Stimulated activated naive CD8-positive, alpha-beta T cell treated with anti-CD3 and anti-CD28 coated beads, Interleukin-15, amount 100 ng/mL, for 72 hours (primary cell): ENCODE data around the gene PDE4D.

ENCODE experiments used
- ATAC-seq: fragments of 150-1000 bp; cut with Tn5 transposase; 2 replicates; pipeline ENCODE4 v1.10.0; 2021; ENCODE audit warnings: mild to moderate bottlenecking, moderate library complexity
- DNase-seq, 2 donors: peaks; one replicate each; pipeline ENCODE4 v3.0.0; 2021 to 2022
- H3K27ac Mint-ChIP-seq, 2 donors: one replicate each; pipeline ENCODE4 v1.8.0; 2022; ENCODE audit warnings: mild to moderate bottlenecking in 2 of 2, mixed read lengths in 2 of 2, moderate library complexity in 2 of 2
- H3K27me3 Mint-ChIP-seq: one replicate; pipeline ENCODE4 v1.8.0; 2022; ENCODE audit warnings: mixed read lengths
- H3K4me1 Mint-ChIP-seq: one replicate; pipeline ENCODE4 v1.8.0; 2022; ENCODE audit warnings: mild to moderate bottlenecking, mixed read lengths
- H3K4me3 Mint-ChIP-seq, 2 donors: one replicate each; pipeline ENCODE4 v1.8.0; 2022; ENCODE audit warnings: mild to moderate bottlenecking in 2 of 2, mixed read lengths in 2 of 2, moderate library complexity in 1 of 2
- H3K9me3 Mint-ChIP-seq, 2 donors: one replicate each; pipeline ENCODE4 v1.8.0; 2022; ENCODE audit warnings: mixed read lengths in 2 of 2

The PDE4D gene

DNA sequence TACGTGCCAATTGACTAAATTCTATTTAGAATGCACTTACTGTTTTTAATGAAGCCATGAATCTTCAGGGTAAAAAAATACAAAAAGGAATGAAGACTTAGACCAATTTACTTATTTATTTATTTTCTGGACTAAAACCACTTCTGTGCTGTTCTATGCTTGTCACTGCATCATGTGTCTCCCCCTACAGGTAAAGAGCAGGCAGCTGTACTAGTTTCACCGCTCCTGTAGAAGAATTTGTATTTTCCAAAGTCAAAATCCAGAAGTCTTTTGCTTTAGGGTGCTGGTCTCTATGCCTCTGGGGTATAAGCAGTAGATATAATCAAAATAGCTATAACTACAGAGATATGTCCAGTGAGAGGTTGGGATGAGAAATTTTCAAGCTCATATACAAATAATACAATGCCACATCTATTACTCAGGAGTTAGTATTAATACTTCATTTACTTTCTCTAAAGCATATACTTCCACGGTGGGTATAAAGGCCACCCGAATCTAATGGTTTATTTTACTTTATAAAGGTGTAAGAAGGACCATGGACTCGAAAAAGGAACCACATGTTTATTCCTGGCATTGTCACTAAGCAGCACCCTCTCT is 719.2 kb downstream of the PDE4D start:
- H3K9me3 Mint-ChIP-seq = peaks cover 0 to 8% of the 10 kb centered on the region in 2 donors
- no peak overlapping the region for H3K4me3 Mint-ChIP-seq
- peak in 1 of 2 donors; percentile 42 for DNase-seq
- no peaks in the 10 kb centered on the region for H3K27me3 Mint-ChIP-seq
- H3K27ac Mint-ChIP-seq = no peak overlapping the region
- peak; percentile 82 for ATAC-seq
- H3K4me1 Mint-ChIP-seq = peaks cover 20% of the 10 kb centered on the region

DNA sequence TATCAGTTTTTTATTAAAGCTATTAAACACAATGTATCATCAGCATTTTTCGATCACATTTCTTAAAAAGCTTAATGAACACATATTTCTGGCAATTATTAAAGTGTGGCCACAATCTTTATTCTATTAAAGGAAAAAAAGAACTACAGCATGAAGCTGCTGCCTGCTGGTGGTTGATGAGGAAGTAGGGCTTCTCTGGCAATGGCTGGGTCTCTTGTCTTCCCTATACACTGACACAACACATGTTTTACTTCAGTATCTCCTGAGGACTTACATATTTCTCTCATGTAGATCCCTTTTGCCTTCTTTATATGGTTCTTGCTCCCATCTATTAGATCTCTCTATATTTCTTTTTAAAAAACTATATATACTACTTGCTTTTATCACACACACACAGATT is 719.9 kb downstream of the PDE4D start:
- H3K27ac Mint-ChIP-seq = no peak overlapping the region
- peaks cover 20% of the 10 kb centered on the region for H3K4me1 Mint-ChIP-seq
- H3K4me3 Mint-ChIP-seq = no peak overlapping the region
- H3K9me3 Mint-ChIP-seq = peaks cover 0 to 8% of the 10 kb centered on the region in 2 donors
- DNase-seq = no peak
- ATAC-seq = no peak
- H3K27me3 Mint-ChIP-seq = no peaks in the 10 kb centered on the region

DNA sequence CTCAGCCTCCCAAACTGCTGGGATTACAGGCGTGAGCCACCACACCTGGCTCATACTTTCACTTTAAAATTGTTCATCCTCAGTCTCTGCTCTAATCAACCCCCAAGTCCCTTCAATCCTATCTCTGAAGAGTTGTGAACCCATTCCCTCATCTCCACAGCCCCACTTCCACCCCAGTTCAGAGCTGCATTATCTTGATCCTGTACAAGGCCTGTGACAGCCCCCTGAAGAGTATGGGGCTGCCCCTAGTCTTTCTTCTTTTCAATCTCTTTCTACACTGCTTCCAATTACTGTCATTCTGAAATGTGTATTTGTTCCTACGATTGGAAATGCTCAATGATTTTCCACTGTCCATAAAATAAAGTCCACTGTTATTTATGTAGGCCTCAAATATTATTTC is 722.4 kb downstream of the PDE4D start:
- peak; percentile 63 for ATAC-seq

DNA sequence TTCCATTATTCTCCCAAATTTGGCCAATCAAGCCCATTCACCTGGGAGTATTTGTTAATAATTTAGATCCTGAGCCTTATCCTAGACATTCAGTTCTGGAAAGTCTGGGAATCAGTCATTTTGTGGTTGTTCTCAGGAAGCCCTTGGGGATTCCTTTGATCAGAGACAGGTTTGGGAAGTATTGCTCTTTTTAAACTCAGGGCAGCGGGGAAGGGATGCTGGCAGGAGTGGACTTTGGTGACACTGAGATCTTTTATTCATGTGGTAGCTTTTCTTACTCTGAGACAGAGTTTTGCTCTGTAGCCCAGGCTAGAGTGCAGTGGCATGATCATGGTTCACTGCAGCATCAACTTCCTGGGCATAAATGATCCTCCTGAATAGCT is 723.8 kb downstream of the PDE4D start:
- peaks cover 0 to 8% of the 10 kb centered on the region in 2 donors for H3K9me3 Mint-ChIP-seq
- DNase-seq (no peak), ATAC-seq (no peak)
- H3K27ac Mint-ChIP-seq = no peak overlapping the region
- no peaks in the 10 kb centered on the region for H3K27me3 Mint-ChIP-seq
- H3K4me3 Mint-ChIP-seq = no peak overlapping the region
- peaks cover 20% of the 10 kb centered on the region for H3K4me1 Mint-ChIP-seq

More for the DNA sequence above, 722.4 kb downstream of the PDE4D start:
- no peak overlapping the region for H3K27ac Mint-ChIP-seq
- H3K9me3 Mint-ChIP-seq = peaks cover 0 to 8% of the 10 kb centered on the region in 2 donors
- DNase-seq = no peak
- H3K4me1 Mint-ChIP-seq = peaks cover 14% of the 10 kb centered on the region
- H3K27me3 Mint-ChIP-seq = no peaks in the 10 kb centered on the region
- H3K4me3 Mint-ChIP-seq = no peak overlapping the region

DNA sequence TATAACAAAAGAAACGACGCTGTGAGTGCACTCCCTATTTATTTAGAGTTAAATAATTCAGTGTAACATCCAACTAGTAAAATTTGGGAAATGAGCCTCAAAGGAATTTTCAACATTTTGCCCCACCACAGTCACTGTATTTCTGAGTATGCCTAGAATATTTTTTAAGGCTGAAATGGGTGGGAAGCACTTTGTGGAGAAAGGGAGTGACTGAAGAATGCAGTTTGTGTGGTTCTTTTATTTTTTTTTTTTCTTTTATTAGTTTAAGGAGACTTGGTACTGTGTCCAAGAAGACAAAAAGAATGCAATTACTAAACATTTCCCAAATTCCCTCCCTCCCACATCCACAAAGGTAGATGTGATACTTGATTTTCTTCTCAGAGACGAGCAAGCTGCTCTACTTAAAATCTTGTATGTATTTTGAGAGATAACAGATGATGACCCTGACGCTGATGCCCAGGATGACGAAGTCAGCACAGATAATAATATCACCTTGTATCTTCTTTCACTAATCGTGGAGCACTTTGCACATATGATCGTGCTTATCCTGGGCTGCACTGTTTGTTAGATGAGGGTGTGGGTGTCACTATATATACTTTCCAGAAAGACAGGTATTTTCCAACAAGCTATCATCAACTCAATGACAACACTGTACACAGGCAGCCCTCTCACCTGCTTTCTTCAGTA is 724.3 kb downstream of the PDE4D start:
- no peak for ATAC-seq

DNA sequence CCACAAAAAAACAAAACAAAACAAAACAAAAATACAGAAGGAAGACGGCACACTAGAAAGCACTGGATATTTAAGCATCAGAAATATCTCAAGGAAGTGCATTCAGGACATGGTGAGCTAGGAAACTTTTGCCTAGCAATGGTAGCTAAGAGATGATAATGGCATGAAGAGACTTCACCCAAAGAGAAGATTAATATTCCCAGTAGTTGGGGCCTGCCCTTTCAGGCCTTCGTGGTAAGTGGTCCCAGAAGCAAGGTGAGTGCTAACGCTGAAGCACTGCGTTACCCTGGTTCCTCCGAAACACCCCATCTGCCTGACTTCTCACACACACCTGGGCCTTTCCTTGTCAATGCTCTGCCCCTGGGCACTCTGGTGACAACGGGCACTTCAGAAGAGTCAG is 725.5 kb downstream of the PDE4D start:
- DNase-seq = no peak
- Mint-ChIP-seq H3K4me1 (peaks cover 20% of the 10 kb centered on the region), H3K27ac (no peak overlapping the region), H3K4me3 (no peak overlapping the region), H3K27me3 (no peaks in the 10 kb centered on the region), H3K9me3 (peaks cover 0 to 8% of the 10 kb centered on the region in 2 donors)
- no peak for ATAC-seq

More for the DNA sequence above, 724.3 kb downstream of the PDE4D start:
- H3K4me3 Mint-ChIP-seq = no peak overlapping the region
- H3K27me3 Mint-ChIP-seq = no peaks in the 10 kb centered on the region
- no peak for DNase-seq
- peaks cover 20% of the 10 kb centered on the region for H3K4me1 Mint-ChIP-seq
- no peak overlapping the region for H3K27ac Mint-ChIP-seq
- H3K9me3 Mint-ChIP-seq = peaks cover 0 to 8% of the 10 kb centered on the region in 2 donors

DNA sequence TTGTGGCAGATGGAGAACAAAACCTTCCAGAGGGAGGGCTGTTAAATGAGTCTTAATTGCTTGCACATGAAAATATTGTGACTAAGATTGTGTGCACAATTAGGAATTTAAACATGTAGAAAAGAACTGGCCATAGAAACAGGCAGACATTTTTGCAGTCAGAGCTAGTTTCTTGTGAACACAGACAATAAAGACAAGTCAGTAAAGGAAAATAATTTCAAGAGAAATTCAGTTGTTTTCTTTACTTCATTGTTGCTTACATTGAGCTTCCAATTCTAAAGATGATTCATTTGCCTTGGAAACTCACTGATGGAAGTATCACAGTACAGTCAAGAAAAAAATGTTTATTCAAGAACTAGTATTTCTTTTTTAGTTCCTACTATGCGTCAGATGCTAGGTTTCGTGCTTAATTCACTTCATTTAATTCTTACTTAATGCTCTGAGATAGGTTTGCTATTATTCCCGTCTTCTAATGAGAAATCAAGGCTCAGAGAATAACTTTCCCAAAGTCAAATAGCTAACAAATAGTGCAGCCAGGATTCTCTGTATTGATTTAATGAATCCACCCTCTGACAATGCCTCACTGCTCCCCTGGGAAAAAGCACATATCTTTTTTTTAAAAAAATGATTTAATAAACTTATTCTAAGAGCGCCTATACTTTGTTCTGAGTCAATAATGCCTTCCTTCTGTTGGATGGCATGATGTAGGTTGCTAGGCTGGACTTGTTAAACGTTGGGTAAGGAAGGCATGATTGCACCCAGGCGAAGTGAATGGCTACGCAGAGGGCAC is 729.3 kb downstream of the PDE4D start:
- Mint-ChIP-seq H3K9me3 (no peaks in the 10 kb centered on the region), H3K4me3 (no peak overlapping the region), H3K27ac (no peak overlapping the region), H3K27me3 (no peaks in the 10 kb centered on the region), H3K4me1 (peaks cover 28% of the 10 kb centered on the region)
- ATAC-seq = no peak
- DNase-seq = no peak

DNA sequence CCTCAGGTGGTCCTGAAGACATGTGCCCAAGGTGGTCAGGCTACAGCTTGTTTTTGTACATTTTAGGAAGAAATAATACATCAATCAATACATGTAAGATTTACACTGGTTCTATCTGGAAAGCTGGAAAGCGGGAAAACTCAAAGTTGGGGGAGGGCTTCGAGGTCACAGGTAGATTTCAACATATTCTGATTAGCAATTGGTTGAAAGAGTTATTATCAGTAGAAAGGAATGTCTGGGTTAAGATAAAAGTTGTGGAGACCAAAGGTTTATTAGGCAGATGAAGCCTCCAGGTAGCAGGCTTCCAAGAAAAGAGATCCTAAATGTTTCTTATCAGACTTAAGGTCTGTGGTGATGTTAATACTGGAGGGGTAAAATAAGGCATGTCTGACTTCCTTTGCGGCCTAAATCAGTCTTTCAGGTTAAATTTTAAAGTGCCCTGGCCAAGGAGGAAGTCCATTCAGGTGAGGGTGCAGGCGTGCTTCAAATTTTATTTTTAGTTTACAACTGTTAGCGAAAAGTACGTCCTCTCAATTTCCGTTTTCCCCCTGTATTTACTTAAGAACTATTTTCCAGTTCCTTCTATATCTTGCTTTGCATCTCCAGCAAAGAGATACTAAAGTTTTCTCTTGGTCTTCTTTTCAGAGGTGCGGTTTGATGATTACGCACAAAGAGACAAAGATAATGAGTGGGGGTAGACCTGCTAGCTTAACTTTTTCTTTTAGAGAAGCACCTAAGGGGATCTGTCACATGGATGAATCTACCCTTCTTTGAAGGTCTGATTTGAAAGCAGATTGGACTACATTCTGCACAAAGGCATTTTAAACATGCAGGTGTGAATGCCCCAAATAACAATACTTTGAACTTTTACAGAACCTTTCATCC is 732.1 kb downstream of the PDE4D start:
- H3K27ac Mint-ChIP-seq = peak overlapping the region in 1 of 2 donors; percentile 75
- ATAC-seq = no peak
- H3K4me3 Mint-ChIP-seq = peak overlapping the region in 1 of 2 donors; percentile 31
- no peaks in the 10 kb centered on the region for H3K9me3 Mint-ChIP-seq
- H3K27me3 Mint-ChIP-seq = no peaks in the 10 kb centered on the region
- DNase-seq = no peak
- H3K4me1 Mint-ChIP-seq = peaks cover 21% of the 10 kb centered on the region

DNA sequence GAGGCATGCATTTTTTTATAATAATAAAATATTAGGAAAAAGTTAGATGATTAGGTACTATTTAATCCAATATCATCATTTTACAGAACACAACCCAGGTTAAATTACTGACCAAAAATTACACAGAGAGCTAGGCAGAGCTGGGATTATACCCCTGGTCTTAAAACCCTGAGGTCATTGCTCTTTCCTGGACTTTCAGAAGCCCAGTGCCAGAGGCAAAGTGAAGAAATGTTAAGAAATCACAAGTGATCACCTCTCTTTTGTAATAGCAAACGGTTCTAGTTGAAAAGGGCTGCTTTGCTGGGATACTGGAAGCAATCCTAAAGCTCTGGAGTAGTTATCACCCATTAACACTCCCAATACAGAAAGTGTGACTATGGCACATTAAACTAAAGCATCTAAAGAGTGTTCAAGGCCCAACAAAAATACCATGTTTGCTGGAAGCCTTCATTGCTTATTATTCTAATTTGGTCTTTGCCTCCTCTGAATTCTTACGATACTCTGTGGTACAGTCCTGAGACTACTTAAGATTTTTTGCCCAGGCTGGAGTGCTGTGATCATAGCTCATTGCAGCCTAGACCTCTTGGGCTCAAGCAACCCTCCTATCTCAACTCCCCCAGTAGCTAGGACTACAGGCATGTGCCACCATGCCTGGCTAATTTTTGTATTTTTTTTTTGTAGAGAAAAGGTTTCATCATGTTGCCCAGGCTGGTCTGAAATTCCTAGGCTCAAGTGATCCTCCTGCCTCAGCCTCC is 734.7 kb downstream of the PDE4D start:
- no peak for ATAC-seq
- no peaks in the 10 kb centered on the region for H3K27me3 Mint-ChIP-seq
- H3K9me3 Mint-ChIP-seq = no peaks in the 10 kb centered on the region
- DNase-seq = no peak
- H3K4me1 Mint-ChIP-seq = peaks cover 16% of the 10 kb centered on the region
- H3K27ac Mint-ChIP-seq = peak overlapping the region in 1 of 2 donors; percentile 69
- H3K4me3 Mint-ChIP-seq = no peak overlapping the region

DNA sequence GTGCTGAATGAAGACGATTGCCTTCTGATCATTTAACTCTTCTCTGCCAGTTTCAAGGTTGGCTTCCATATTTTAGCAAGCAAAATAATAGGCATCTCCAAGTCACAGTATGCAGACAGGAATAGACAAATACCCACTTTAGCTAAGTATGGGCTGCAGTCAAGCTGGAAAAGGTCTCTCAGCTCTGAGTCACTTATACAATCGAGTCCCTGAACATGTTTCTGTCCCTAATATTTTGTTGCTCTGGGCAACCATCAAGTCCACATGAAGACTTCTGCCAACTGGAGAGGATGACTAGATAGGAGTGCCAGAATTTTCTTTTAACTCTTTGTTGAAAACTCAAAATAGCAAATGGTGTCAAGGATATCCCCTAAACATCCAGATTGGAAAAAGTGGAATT is 735.4 kb downstream of the PDE4D start:
- peaks cover 16% of the 10 kb centered on the region for H3K4me1 Mint-ChIP-seq
- no peaks in the 10 kb centered on the region for H3K27me3 Mint-ChIP-seq
- ATAC-seq = no peak
- H3K4me3 Mint-ChIP-seq = no peak overlapping the region
- H3K27ac Mint-ChIP-seq = no peak overlapping the region
- H3K9me3 Mint-ChIP-seq = no peaks in the 10 kb centered on the region
- no peak for DNase-seq

DNA sequence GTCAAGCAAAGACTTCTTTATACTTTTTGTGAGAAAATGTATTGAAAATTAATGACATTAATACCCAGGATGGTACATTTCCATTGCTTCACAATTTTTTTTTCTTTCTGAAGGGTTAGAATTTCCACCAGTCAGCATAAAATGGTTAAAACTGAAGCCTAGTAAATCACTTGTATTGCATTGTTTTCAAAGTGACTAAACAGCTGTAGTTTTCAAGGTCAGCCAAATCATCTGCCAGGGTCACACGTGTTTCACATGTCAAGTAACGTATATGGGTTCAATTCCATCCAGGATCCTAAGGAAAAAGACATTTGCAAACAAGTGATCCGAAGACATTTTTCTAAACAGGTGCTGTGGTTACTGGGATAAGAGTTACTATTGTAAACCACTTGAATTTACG is 736.5 kb downstream of the PDE4D start:
- H3K27ac Mint-ChIP-seq = no peak overlapping the region
- H3K9me3 Mint-ChIP-seq = no peaks in the 10 kb centered on the region
- DNase-seq = no peak
- H3K27me3 Mint-ChIP-seq = no peaks in the 10 kb centered on the region
- ATAC-seq = no peak
- H3K4me3 Mint-ChIP-seq = no peak overlapping the region
- H3K4me1 Mint-ChIP-seq = peaks cover 13% of the 10 kb centered on the region

DNA sequence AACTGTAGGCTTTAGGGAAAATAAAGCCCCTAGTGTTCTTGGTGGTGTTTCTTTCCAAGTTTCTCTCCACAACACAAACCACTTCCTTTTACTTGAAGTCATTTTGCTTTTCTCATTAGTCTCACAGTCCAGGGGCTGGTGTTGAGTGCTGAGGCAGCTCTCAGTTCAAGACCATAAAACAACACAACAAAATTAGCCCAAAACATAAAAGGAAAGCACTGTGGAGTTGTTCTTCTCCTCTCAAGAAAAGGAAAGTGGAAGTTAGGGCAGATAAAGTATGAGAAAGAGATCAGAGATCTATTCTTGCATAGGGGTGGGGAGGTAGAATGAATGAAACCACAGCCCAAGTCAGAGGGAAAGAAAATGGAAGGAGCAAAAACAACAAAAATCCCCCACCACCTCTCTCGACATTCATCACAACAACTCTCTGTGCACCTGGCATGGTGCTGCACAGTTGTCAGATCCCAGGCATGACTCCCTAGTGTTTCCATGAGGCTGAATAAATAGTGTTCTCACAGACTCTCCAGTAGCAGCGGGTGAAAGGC is 740.8 kb downstream of the PDE4D start:
- Mint-ChIP-seq H3K4me3 (peak overlapping the region in 1 of 2 donors; percentile 57), H3K27ac (peak overlapping the region in 1 of 2 donors; percentile 55), H3K9me3 (peaks cover 0 to 5% of the 10 kb centered on the region in 2 donors), H3K4me1 (peaks cover 7% of the 10 kb centered on the region), H3K27me3 (no peaks in the 10 kb centered on the region)
- DNase-seq = peak in 1 of 2 donors; percentile 29
- ATAC-seq = peak; percentile 90

DNA sequence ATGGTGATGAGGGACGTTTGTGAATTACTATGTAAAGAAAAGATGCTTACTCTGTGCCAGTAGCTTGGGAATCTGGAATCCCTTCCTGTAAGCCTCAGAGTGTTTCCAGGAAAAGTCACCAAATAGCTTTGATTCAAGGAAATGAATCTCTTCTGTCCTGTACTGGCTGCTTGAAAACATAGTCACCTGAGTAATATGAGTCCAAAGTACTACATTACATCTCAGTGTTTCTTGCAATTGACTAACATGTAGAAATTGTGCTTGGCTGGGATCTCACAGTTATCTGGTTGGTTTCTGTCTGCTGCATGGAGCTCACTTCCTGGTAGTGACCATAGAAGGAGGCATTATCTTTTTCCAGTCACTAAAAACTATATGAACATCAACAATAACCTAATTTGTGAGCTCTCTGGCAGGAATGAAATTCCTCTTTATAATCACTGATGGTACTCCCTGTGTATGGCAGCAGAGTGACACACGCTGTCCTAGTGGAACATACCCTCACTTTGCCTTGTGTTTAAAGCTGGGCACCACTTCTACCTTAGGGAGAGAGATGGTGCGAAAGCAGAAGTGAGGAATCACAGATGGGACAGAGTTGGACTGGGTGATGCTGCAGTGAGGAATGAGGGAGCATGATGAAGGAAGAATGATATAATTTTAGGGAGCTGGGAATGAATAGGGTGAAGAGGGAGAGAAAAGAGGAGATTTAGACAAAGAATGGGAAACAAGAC is 742.2 kb downstream of the PDE4D start:
- no peaks in the 10 kb centered on the region for H3K27me3 Mint-ChIP-seq
- no peak for DNase-seq
- peak overlapping the region in 1 of 2 donors; percentile 77 for H3K27ac Mint-ChIP-seq
- H3K4me3 Mint-ChIP-seq = peak overlapping the region; percentile 0 to 28
- peaks cover 7% of the 10 kb centered on the region for H3K4me1 Mint-ChIP-seq
- peaks cover 0 to 5% of the 10 kb centered on the region in 2 donors for H3K9me3 Mint-ChIP-seq
- peak; percentile 53 for ATAC-seq

DNA sequence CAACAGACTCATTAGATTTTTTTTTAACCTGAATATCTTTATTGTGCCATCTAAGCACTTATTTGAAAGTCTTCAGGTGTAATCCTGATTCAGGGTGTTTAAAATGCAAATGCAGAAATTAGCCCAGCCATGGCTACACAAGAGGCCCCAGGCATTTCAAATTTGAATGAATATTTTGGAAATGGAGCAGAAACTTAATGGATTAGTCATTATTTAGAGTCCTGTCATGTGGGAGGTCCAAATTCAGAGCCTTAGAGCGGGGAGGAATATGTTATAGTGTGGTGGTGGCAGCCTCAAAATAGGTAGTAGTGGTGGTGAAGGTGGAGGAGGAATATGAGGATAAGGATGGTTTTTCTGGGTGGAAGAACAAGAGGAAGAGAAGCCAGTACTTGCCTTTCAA is 743.7 kb downstream of the PDE4D start:
- Mint-ChIP-seq H3K4me3 (no peak overlapping the region), H3K27me3 (no peaks in the 10 kb centered on the region), H3K4me1 (peaks cover 7% of the 10 kb centered on the region), H3K27ac (no peak overlapping the region), H3K9me3 (peaks cover 0 to 5% of the 10 kb centered on the region in 2 donors)
- ATAC-seq = no peak
- no peak for DNase-seq
